Neuron (in vitro differentiated cells): ENCODE data around the gene NFKBIE.

Experiments
- H2AFZ ChIP-seq: one replicate; pipeline ENCODE4 v1.6.1; 2013; ENCODE audit warnings: low read depth, mild to moderate bottlenecking, inconsistent platforms, low read length, moderate library complexity
- H3K27me3 ChIP-seq: one replicate; pipeline ENCODE4 v1.6.1; 2013; ENCODE audit warnings: low read length; ENCODE audit not compliant: insufficient read depth
- H3K36me3 ChIP-seq: one replicate; pipeline ENCODE4 v1.6.1; 2013; ENCODE audit warnings: low read length; ENCODE audit not compliant: insufficient read depth
- H3K4me1 ChIP-seq: one replicate; pipeline ENCODE4 v1.6.1; 2013; ENCODE audit warnings: low read length; ENCODE audit not compliant: insufficient read depth
- H3K4me3 ChIP-seq: 2 replicates; pipeline ENCODE4 v1.5.1; 2013; ENCODE audit warnings: mild to moderate bottlenecking, low read length, moderate library complexity
- H3K9me3 ChIP-seq: one replicate; pipeline ENCODE4 v1.6.1; 2013; ENCODE audit warnings: low read length

NFKBIE gene

GRCh38 chr6:44214307-44214706 lies 51.0 kb downstream of the NFKBIE start:
- Histone ChIP-seq H3K27me3 (no peaks in the 10 kb centered on the region), H2AFZ (no peak overlapping the region), H3K4me1 (peaks cover 17% of the 10 kb centered on the region), H3K4me3 (no peak overlapping the region), H3K36me3 (no peaks in the 10 kb centered on the region), H3K9me3 (no peaks in the 10 kb centered on the region)

GRCh38 chr6:44211284-44211683 lies 54.1 kb downstream of the NFKBIE start:
- no peaks in the 10 kb centered on the region for H3K36me3 ChIP-seq
- H3K27me3 ChIP-seq: no peaks in the 10 kb centered on the region

More at GRCh38 chr6:44211284-44211683, 54.1 kb downstream of the NFKBIE start:
- Histone ChIP-seq H3K4me3 (no peak overlapping the region), H3K4me1 (no peaks in the 10 kb centered on the region), H2AFZ (no peak overlapping the region), H3K9me3 (no peaks in the 10 kb centered on the region)
